GM18909 (cell line): ENCODE results near the gene DEDD2.
"Not testable (repeated sequence)": the region's sequence is repeated elsewhere in the genome, so short reads cannot be mapped to it uniquely, and the experiment has no call there.

Source experiments
- ATAC-seq: cut with Tn5 transposase; IDR thresholded peaks from one replicate; pipeline ENCODE4 v1.9.1; 2021; ENCODE audit warnings: mild to moderate bottlenecking; ENCODE audit not compliant: unreplicated experiment, poor library complexity

Gene DEDD2

GRCh38 chr19:42217520-42218437, at the start of gene DEDD2:
DEDD2 (minus strand) TSS chr19:42217677; CDS start chr19:42217007, 670 bp downstream.
- peak; percentile 77 for ATAC-seq

GRCh38 chr19:42266928-42267603, 49.6 kb upstream of the DEDD2 start:
- not testable (repeated sequence) for ATAC-seq

- ATAC-seq, result not testable (repeated sequence)
Measured at GRCh38 chr19:42266105-42266504, 48.6 kb upstream of the DEDD2 start.

GRCh38 chr19:42261763-42262162, 44.3 kb upstream of the DEDD2 start:
- no peak for ATAC-seq

GRCh38 chr19:42257842-42258241, 40.4 kb upstream of the DEDD2 start:
- ATAC-seq, result not testable (repeated sequence)

- ATAC-seq, result no peak
Measured at GRCh38 chr19:42255766-42256745, 38.6 kb upstream of the DEDD2 start.

- peak; percentile 70 for ATAC-seq
Measured at GRCh38 chr19:42254850-42255765, 37.6 kb upstream of the DEDD2 start, which contains the start of gene ERF. ERF (minus strand) TSS chr19:42255128; CDS start chr19:42254999, 129 bp downstream.

GRCh38 chr19:42254089-42254849, 36.8 kb upstream of the DEDD2 start:
- ATAC-seq, result peak; percentile 38

GRCh38 chr19:42253245-42254088, 36.0 kb upstream of the DEDD2 start:
- peak; percentile 17 for ATAC-seq

- ATAC-seq, result no peak
Measured at GRCh38 chr19:42252365-42253244, 35.1 kb upstream of the DEDD2 start.

- ATAC-seq, result no peak
Measured at GRCh38 chr19:42251572-42252358, 34.3 kb upstream of the DEDD2 start.

GRCh38 chr19:42250666-42251531, 33.4 kb upstream of the DEDD2 start:
- no peak for ATAC-seq

GRCh38 chr19:42250183-42250665, 32.7 kb upstream of the DEDD2 start:
- no peak for ATAC-seq

GRCh38 chr19:42249769-42250168, 32.3 kb upstream of the DEDD2 start:
- no peak for ATAC-seq
